Epithelial cell of proximal tubule (primary cell): ENCODE data around the gene TWSG1. TPM values are rescaled to one million over a fixed set of nuclear protein-coding genes. Genes with fewer than 3 reads are reported as not detected.
"Not testable (repeated sequence)": the region's sequence is repeated elsewhere in the genome, so short reads cannot be mapped to it uniquely, and the experiment has no call there.

Experiments
- DNase-seq: peaks from one replicate; pipeline ENCODE4 v3.0.0-alpha.2; 2011; ENCODE audit warnings: low read depth
- H3K4me3 ChIP-seq: 2 replicates; pipeline ENCODE4 v1.5.1; 2011; ENCODE audit warnings: low read depth, mild to moderate bottlenecking, low read length
- CTCF ChIP-seq: conservative IDR thresholded peaks from 2 replicates; pipeline ENCODE4 v1.5.1; 2012; ENCODE audit warnings: low read depth, mild to moderate bottlenecking, low read length
- total RNA-seq: library from RNA; depleted of rRNA; stranded (reverse); fragments of >200 nt; gene quantifications from 2 replicates; pipeline ENCODE4 v1.2.3, GENCODE V29; 2015

The TWSG1 gene
- total RNA-seq, 1 donor from 2014 or later, result 40.5 TPM

- no peak overlapping the region for H3K4me3 ChIP-seq
- no peak for DNase-seq
- TF ChIP-seq CTCF, result no peak
These were observed 66.6 kb downstream of the TWSG1 start for GRCh38 chr18:9401176-9401575.

- not testable (repeated sequence) for DNase-seq, H3K4me3 ChIP-seq
These were observed 67.9 kb downstream of the TWSG1 start for GRCh38 chr18:9402358-9403007.

GRCh38 chr18:9403795-9404564 lies 69.4 kb downstream of the TWSG1 start:
- no peak for DNase-seq
- peak; percentile 24 for TF ChIP-seq CTCF
- no peak overlapping the region for H3K4me3 ChIP-seq

- no peak for TF ChIP-seq CTCF
- no peak overlapping the region for H3K4me3 ChIP-seq
- DNase-seq, result no peak
These were observed 70.0 kb downstream of the TWSG1 start for GRCh38 chr18:9404565-9405060.

- H3K4me3 ChIP-seq, result no peak overlapping the region
- TF ChIP-seq CTCF, result no peak
- DNase-seq, result no peak
These were observed 70.6 kb downstream of the TWSG1 start for GRCh38 chr18:9405130-9405529.

GRCh38 chr18:9405977-9406376 lies 71.4 kb downstream of the TWSG1 start:
- DNase-seq, result no peak
- H3K4me3 ChIP-seq, result no peak overlapping the region
- no peak for TF ChIP-seq CTCF

GRCh38 chr18:9410515-9410914 lies 75.9 kb downstream of the TWSG1 start:
- DNase-seq, result no peak
- TF ChIP-seq CTCF, result no peak
- no peak overlapping the region for H3K4me3 ChIP-seq
